Measurements from ENCODE around the gene ARL14EPL.

- TF ChIP-seq CTCF (IDR thresholded peaks at IDR 0.05; ENCODE audit: insufficient read depth, low read depth, low read length), result no peak
- no peak for TF ChIP-seq EZH2 (IDR thresholded peaks at IDR 0.05; ENCODE audit: insufficient read depth, low read length)
Observed at GRCh38 chr5:116038817-116039216, 6.5 kb downstream of the ARL14EPL start.
